ENCODE data around the gene SCYGR5. TPM values are rescaled to one million over a fixed set of nuclear protein-coding genes. Genes with fewer than 3 reads are reported as not detected.

The SCYGR5 gene
- total and polyA plus RNA-seq, 2 experiments from 2014 or later, result not detected

- no peak for ATAC-seq
- Mint-ChIP-seq H3K36me3 (ENCODE audit: low read depth) (no peaks in the 10 kb centered on the region; the same call in 2 of the 3 replicates), H3K4me3 (no peak overlapping the region), H3K27ac (no peak overlapping the region), H3K9me3 (no peaks in the 10 kb centered on the region; the same call in 2 of the 3 replicates), H3K4me1 (no peaks in the 10 kb centered on the region), H3K27me3 (ENCODE audit: insufficient read depth, low read depth, poor library complexity) (no peaks in the 10 kb centered on the region)
- no peaks in the 10 kb centered on the region for H3K36me3 ChIP-seq (ENCODE audit: insufficient read depth)
- no peak overlapping the region for H3K4me3 ChIP-seq
- H3K27ac ChIP-seq (ENCODE audit: low read depth), result no peak overlapping the region
- no peak for TF ChIP-seq ETS1 (IDR thresholded peaks at IDR 0.05)
- no peak for TF ChIP-seq ZNF331 (CRISPR knock-in tag; IDR thresholded peaks at IDR 0.05; ENCODE audit: low read depth)
- no peak for TF ChIP-seq REST (IDR thresholded peaks at IDR 0.05; ENCODE audit: unreplicated experiment)
- TF ChIP-seq NANOG (IDR thresholded peaks at IDR 0.05; ENCODE audit: borderline replicate concordance), result no peak
- no peak for TF ChIP-seq POLR2AphosphoS5 (IDR thresholded peaks at IDR 0.05; ENCODE audit: low read depth)
- no peak for TF ChIP-seq ZNF462 (CRISPR knock-in tag; IDR thresholded peaks at IDR 0.05)
- no peak for TF ChIP-seq EZH2phosphoT487 (IDR thresholded peaks at IDR 0.05; ENCODE audit: unreplicated experiment)
- TF ChIP-seq CREB1 (CRISPR knock-in tag; IDR thresholded peaks at IDR 0.05; ENCODE audit: low read depth), result no peak
- no peak for TF ChIP-seq ZNF114 (CRISPR knock-in tag; IDR thresholded peaks at IDR 0.05)
- H3K79me2 ChIP-seq (replicated peaks; ENCODE audit: insufficient read depth), result no peaks in the 10 kb centered on the region
- no peaks in the 10 kb centered on the region for H3F3A ChIP-seq (replicated peaks; ENCODE audit: low read depth)
- no peak overlapping the region for H2AFZ ChIP-seq
- no peak overlapping the region for H3K4me2 ChIP-seq
- no peaks in the 10 kb centered on the region for H3K4me1 ChIP-seq (ENCODE audit: insufficient read depth)
- DNase-seq (ENCODE audit: low spot score), result no peak
- no peaks in the 10 kb centered on the region for H4K20me1 ChIP-seq (replicated peaks; ENCODE audit: insufficient read depth)
- no peaks in the 10 kb centered on the region for H3K9me2 ChIP-seq (ENCODE audit: insufficient read depth)
- no peaks in the 10 kb centered on the region for H3K27me3 ChIP-seq (ENCODE audit: insufficient read depth)
Observed at GRCh38 chr2:227687189-227687588, 20.6 kb downstream of the SCYGR5 start.
